Spleen (tissue), 10 donors: Measurements from ENCODE around the gene OR10G7. TPM values are rescaled to one million over a fixed set of nuclear protein-coding genes. Genes with fewer than 3 reads are reported as not detected.

Experiments
- polyA plus RNA-seq, 3 donors: library from polyadenylated mRNA; stranded (reverse); fragments of 200-250 nt; gene quantifications; one replicate each; pipeline ENCODE4 v1.2.1, GENCODE V29; 2013
- total RNA-seq, 7 donors: library from RNA; depleted of rRNA in 3 of 7; stranded (reverse); fragments of >200 nt in 3 of 7; fragmentation: NEBNext Ultra II Directional in 4 of 7; extraction: Animal tissue kit (Norgen Biotek cat#: 25700) in 4 of 7; gene quantifications; one replicate each; pipeline versions ENCODE4 v1.1.0 to v1.2.1, GENCODE V29; 2016 to 2021
- donor health status: healthy with polysubstance abuse.
- donor health status: DM: no; HTN: no; CAD: no; lungs with moderate emphysema.
- donor health status: DM: no; HTN: no; CAD: no.
- donor health status: Bipolar disorder and iron deficiency.
- donor health status: healthy.
- donor health status: DM: no; HTN: no; CAD: no.
- donor health status: DM: yes; HTN: yes; CAD: no.

Gene OR10G7
- total and polyA plus RNA-seq, 10 donors = not detected

Other genes starting within 250 kb of the OR10G7 start
- gene OR6M1, start 235.0 kb downstream of the OR10G7 start, total RNA-seq = not detected
- not detected for gene OR6M1, start 235.0 kb downstream of the OR10G7 start, polyA plus RNA-seq
- gene TMEM225, start 155.7 kb downstream of the OR10G7 start, total RNA-seq = not detected
- gene TMEM225, start 155.7 kb downstream of the OR10G7 start, polyA plus RNA-seq = not detected
- gene OR8D4, start 139.2 kb downstream of the OR10G7 start, total RNA-seq = not detected
- not detected for gene OR8D4, start 139.2 kb downstream of the OR10G7 start, polyA plus RNA-seq
- gene OR4D5, start 101.7 kb downstream of the OR10G7 start, total RNA-seq = not detected
- not detected for gene OR4D5, start 101.7 kb downstream of the OR10G7 start, polyA plus RNA-seq
- not detected for gene OR6T1, start 97.5 kb downstream of the OR10G7 start, total RNA-seq
- gene OR6T1, start 97.5 kb downstream of the OR10G7 start, polyA plus RNA-seq = not detected
- not detected for gene OR10S1, start 63.5 kb downstream of the OR10G7 start, total RNA-seq
- not detected for gene OR10S1, start 63.5 kb downstream of the OR10G7 start, polyA plus RNA-seq
- not detected for gene OR10G6, start 46.2 kb downstream of the OR10G7 start, total RNA-seq
- gene OR10G6, start 46.2 kb downstream of the OR10G7 start, polyA plus RNA-seq = not detected
- gene OR10G4, start 28.3 kb downstream of the OR10G7 start, total RNA-seq = not detected
- gene OR10G4, start 28.3 kb downstream of the OR10G7 start, polyA plus RNA-seq = not detected
- gene OR10G9, start 18.3 kb downstream of the OR10G7 start, total RNA-seq = not detected
- gene OR10G9, start 18.3 kb downstream of the OR10G7 start, polyA plus RNA-seq = not detected
- gene OR10G8, start 14.5 kb downstream of the OR10G7 start, total RNA-seq = not detected
- not detected for gene OR10G8, start 14.5 kb downstream of the OR10G7 start, polyA plus RNA-seq
- gene VWA5A, start 74.1 kb upstream of the OR10G7 start, total RNA-seq = 10 to 100 TPM; 11.4 to 15.4 (median 11.8) TPM
- 1 to 10 TPM; 6.7 to 8.2 (median 6.7) TPM for gene VWA5A, start 74.1 kb upstream of the OR10G7 start, polyA plus RNA-seq
- gene OR10D3, start 142.0 kb upstream of the OR10G7 start, total RNA-seq = not detected
- gene OR10D3, start 142.0 kb upstream of the OR10G7 start, polyA plus RNA-seq = not detected
- not detected for gene OR8G1, start 199.8 kb upstream of the OR10G7 start, total RNA-seq
- not detected for gene OR8G1, start 199.8 kb upstream of the OR10G7 start, polyA plus RNA-seq
- gene OR8G5, start 215.1 kb upstream of the OR10G7 start, total RNA-seq = not detected
- gene OR8G5, start 215.1 kb upstream of the OR10G7 start, polyA plus RNA-seq = not detected